Measurements from ENCODE around the gene ST8SIA4. TPM values are rescaled to one million over a fixed set of nuclear protein-coding genes. Genes with fewer than 3 reads are reported as not detected.

Gene ST8SIA4
- total and polyA plus RNA-seq, 4 donors = 0.35 to 4.1 (median 1.6) TPM

DNA sequence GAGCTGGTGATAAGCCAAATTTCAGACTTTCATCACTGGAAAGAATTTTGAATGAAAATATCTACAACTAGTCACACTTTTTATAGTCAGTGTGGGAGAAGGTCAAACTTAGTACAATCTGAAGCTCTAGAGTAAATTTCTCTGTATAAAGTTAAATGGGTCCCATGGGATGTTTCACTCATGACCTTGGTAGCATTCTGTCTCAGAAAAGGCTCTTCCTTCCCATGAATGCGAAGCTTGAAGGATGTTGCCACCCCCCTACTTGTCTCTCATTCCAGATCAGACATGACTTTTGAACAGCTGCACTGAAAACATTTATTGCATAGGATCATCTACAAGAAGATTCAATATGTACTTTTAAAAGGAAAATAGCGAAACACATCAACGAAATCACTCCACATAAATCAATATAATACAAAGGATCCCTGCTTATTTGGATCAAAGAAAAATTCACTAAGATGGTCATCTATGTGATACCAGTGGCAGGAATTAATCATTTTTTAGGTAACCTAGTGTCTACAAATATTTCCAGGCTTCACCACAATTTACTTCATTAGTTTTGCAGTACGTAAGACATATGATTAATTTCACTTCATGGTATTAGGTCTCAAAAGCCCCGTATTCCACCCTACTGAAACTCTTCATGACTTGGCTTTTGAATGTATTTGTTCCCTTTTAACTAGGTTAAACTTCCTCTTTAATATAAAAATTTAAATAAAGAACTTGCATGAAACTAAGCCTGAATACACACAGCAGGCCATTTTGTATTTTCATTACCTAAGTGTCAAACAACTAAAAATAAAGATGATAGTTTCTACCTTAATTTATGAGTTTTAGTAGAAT is 4.4 kb downstream of the ST8SIA4 start:
- no peak overlapping the region for H3K4me3 ChIP-seq (ENCODE audit: low read depth in 1 of 3, low read length in 3 of 3)
- H3K4me1 ChIP-seq (ENCODE audit: control insufficient read depth in 4 of 4, insufficient read depth in 4 of 4, low read length in 3 of 4) = peaks cover 0 to 6% (median 1%) of the 10 kb centered on the region in 4 donors
- DNase-seq (ENCODE audit: low spot score) = no peak
- peaks cover 0 to 2% (median 0%) of the 10 kb centered on the region in 4 donors for H3K27me3 ChIP-seq (ENCODE audit: control insufficient read depth in 4 of 4, insufficient read depth in 4 of 4, low read length in 3 of 4)
- no peaks in the 10 kb centered on the region for H3K9me3 ChIP-seq (ENCODE audit: control insufficient read depth in 4 of 4, low read length in 3 of 4)
- H3K9ac ChIP-seq (ENCODE audit: low read depth in 1 of 2, low read length in 2 of 2) = no peak overlapping the region
- no peaks in the 10 kb centered on the region for H3K36me3 ChIP-seq (ENCODE audit: control insufficient read depth in 4 of 4, insufficient read depth in 3 of 4, low read depth in 1 of 4, low read length in 3 of 4)
- 76% methylated on average over 5 of the region's 5 CpGs for WGBS
- no peak overlapping the region for H3K27ac ChIP-seq (ENCODE audit: low read depth in 1 of 2, low read length in 2 of 2)
- TF ChIP-seq, protein P1, sequence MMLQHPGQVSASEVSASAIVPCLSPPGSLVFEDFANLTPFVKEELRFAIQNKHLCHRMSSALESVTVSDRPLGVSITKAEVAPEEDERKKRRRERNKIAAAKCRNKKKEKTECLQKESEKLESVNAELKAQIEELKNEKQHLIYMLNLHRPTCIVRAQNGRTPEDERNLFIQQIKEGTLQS (IDR thresholded peaks at IDR 0.05) = no peak
- TF ChIP-seq HNF4A (conservative IDR thresholded peaks at IDR 0.05) = no peak
- TF ChIP-seq FOXA2 (IDR thresholded peaks at IDR 0.05) = no peak
- no peak for TF ChIP-seq SP1 (IDR thresholded peaks at IDR 0.05)
- TF ChIP-seq, protein P2, sequence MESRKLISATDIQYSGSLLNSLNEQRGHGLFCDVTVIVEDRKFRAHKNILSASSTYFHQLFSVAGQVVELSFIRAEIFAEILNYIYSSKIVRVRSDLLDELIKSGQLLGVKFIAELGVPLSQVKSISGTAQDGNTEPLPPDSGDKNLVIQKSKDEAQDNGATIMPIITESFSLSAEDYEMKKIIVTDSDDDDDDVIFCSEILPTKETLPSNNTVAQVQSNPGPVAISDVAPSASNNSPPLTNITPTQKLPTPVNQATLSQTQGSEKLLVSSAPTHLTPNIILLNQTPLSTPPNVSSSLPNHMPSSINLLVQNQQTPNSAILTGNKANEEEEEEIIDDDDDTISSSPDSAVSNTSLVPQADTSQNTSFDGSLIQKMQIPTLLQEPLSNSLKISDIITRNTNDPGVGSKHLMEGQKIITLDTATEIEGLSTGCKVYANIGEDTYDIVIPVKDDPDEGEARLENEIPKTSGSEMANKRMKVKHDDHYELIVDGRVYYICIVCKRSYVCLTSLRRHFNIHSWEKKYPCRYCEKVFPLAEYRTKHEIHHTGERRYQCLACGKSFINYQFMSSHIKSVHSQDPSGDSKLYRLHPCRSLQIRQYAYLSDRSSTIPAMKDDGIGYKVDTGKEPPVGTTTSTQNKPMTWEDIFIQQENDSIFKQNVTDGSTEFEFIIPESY (IDR thresholded peaks at IDR 0.05) = no peak
- TF ChIP-seq, protein P3, sequence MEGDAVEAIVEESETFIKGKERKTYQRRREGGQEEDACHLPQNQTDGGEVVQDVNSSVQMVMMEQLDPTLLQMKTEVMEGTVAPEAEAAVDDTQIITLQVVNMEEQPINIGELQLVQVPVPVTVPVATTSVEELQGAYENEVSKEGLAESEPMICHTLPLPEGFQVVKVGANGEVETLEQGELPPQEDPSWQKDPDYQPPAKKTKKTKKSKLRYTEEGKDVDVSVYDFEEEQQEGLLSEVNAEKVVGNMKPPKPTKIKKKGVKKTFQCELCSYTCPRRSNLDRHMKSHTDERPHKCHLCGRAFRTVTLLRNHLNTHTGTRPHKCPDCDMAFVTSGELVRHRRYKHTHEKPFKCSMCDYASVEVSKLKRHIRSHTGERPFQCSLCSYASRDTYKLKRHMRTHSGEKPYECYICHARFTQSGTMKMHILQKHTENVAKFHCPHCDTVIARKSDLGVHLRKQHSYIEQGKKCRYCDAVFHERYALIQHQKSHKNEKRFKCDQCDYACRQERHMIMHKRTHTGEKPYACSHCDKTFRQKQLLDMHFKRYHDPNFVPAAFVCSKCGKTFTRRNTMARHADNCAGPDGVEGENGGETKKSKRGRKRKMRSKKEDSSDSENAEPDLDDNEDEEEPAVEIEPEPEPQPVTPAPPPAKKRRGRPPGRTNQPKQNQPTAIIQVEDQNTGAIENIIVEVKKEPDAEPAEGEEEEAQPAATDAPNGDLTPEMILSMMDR (IDR thresholded peaks at IDR 0.05; ENCODE audit: low read depth, low read length, missing input control) = no peak
- TF ChIP-seq EGR1 (IDR thresholded peaks at IDR 0.05; ENCODE audit: low read depth in 2 of 2) = no peak
- no peak for TF ChIP-seq TAF1 (conservative IDR thresholded peaks at IDR 0.05)
- no peak for TF ChIP-seq RAD21 (IDR thresholded peaks at IDR 0.05)
- TF ChIP-seq HNF4G (IDR thresholded peaks at IDR 0.05) = no peak
- no peak for TF ChIP-seq YY1 (IDR thresholded peaks at IDR 0.05)
- TF ChIP-seq, protein P4, sequence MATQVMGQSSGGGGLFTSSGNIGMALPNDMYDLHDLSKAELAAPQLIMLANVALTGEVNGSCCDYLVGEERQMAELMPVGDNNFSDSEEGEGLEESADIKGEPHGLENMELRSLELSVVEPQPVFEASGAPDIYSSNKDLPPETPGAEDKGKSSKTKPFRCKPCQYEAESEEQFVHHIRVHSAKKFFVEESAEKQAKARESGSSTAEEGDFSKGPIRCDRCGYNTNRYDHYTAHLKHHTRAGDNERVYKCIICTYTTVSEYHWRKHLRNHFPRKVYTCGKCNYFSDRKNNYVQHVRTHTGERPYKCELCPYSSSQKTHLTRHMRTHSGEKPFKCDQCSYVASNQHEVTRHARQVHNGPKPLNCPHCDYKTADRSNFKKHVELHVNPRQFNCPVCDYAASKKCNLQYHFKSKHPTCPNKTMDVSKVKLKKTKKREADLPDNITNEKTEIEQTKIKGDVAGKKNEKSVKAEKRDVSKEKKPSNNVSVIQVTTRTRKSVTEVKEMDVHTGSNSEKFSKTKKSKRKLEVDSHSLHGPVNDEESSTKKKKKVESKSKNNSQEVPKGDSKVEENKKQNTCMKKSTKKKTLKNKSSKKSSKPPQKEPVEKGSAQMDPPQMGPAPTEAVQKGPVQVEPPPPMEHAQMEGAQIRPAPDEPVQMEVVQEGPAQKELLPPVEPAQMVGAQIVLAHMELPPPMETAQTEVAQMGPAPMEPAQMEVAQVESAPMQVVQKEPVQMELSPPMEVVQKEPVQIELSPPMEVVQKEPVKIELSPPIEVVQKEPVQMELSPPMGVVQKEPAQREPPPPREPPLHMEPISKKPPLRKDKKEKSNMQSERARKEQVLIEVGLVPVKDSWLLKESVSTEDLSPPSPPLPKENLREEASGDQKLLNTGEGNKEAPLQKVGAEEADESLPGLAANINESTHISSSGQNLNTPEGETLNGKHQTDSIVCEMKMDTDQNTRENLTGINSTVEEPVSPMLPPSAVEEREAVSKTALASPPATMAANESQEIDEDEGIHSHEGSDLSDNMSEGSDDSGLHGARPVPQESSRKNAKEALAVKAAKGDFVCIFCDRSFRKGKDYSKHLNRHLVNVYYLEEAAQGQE (IDR thresholded peaks at IDR 0.05) = no peak
- no peak for TF ChIP-seq RXRA (IDR thresholded peaks at IDR 0.05)
- no peak for TF ChIP-seq NR2F2 (IDR thresholded peaks at IDR 0.05)
- TF ChIP-seq, protein P5, sequence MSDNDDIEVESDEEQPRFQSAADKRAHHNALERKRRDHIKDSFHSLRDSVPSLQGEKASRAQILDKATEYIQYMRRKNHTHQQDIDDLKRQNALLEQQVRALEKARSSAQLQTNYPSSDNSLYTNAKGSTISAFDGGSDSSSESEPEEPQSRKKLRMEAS (IDR thresholded peaks at IDR 0.05) = no peak
- TF ChIP-seq GABPA (IDR thresholded peaks at IDR 0.05 in 1 of 2, conservative IDR thresholded peaks at IDR 0.05 in 1 of 2) = no peak
- no peak for TF ChIP-seq JUND (IDR thresholded peaks at IDR 0.05)
- no peak for TF ChIP-seq FOXA1 (IDR thresholded peaks at IDR 0.05)

Measured in liver (tissue), 9 donors.